HCT116 (cell line): ENCODE data around the gene GPAT3.

ENCODE experiments used
- EZH2 ChIP-seq: fragments of 200-600 bp; sonication (generic); IDR thresholded peaks from 2 replicates; pipeline ENCODE4 v1.6.1; 2017; ENCODE audit warnings: antibody characterized with exemption, mixed run types
- POLR2A ChIP-seq: IDR thresholded peaks from 2 replicates; pipeline ENCODE4 v1.7.0; 2011; ENCODE audit warnings: borderline replicate concordance; ENCODE audit not compliant: insufficient read depth, insufficient read length; ENCODE audit errors: extremely low read depth
- SP1 ChIP-seq: IDR thresholded peaks from 2 replicates; pipeline ENCODE4 v1.6.1; 2012; ENCODE audit warnings: low read depth
- SRF ChIP-seq: IDR thresholded peaks from 2 replicates; pipeline ENCODE4 v1.6.1; 2012; ENCODE audit warnings: low read depth
- TF ChIP-seq, protein P1 (sequence below): IDR thresholded peaks from 2 replicates; pipeline ENCODE4 v1.6.1; 2012; ENCODE audit warnings: low read depth
- TF ChIP-seq, protein P2 (sequence below), 3 experiments: fragments of 200-600 bp in 1 of 3; sonication (generic) in 1 of 3; IDR thresholded peaks in 2 of 3; conservative IDR thresholded peaks in 1 of 3; 2 replicates each; pipeline ENCODE4 v1.5.1; 2012 to 2017; ENCODE audit warnings: low read depth in 2 of 3, low read length in 2 of 3, antibody characterized with exemption in 1 of 3, borderline replicate concordance in 1 of 3, control low read depth in 1 of 3, mild to moderate bottlenecking in 1 of 3, mixed read lengths in 1 of 3, mixed run types in 1 of 3, moderate library complexity in 1 of 3; ENCODE audit not compliant: insufficient read depth in 1 of 3

DNA sequence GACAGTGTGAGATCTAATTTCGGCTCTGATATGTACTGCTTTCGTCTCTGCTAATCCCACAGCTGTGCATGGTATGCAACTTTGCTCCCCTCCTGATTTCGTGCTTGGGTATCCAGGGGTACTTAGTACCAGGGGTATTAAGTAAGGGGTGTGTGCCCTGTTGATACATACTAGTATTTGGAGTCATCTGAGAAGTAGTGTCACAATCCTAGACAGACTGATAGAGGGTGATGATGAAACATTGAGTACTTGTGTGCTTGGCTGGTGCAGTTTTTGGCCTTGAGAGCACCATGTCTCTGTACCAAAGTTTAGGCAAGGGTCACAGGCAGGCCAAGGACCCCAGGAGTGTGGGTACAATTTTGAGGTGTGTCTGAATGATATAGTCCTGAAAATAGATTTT lies 10.9 kb downstream of the GPAT3 start:
- TF ChIP-seq, protein P1, sequence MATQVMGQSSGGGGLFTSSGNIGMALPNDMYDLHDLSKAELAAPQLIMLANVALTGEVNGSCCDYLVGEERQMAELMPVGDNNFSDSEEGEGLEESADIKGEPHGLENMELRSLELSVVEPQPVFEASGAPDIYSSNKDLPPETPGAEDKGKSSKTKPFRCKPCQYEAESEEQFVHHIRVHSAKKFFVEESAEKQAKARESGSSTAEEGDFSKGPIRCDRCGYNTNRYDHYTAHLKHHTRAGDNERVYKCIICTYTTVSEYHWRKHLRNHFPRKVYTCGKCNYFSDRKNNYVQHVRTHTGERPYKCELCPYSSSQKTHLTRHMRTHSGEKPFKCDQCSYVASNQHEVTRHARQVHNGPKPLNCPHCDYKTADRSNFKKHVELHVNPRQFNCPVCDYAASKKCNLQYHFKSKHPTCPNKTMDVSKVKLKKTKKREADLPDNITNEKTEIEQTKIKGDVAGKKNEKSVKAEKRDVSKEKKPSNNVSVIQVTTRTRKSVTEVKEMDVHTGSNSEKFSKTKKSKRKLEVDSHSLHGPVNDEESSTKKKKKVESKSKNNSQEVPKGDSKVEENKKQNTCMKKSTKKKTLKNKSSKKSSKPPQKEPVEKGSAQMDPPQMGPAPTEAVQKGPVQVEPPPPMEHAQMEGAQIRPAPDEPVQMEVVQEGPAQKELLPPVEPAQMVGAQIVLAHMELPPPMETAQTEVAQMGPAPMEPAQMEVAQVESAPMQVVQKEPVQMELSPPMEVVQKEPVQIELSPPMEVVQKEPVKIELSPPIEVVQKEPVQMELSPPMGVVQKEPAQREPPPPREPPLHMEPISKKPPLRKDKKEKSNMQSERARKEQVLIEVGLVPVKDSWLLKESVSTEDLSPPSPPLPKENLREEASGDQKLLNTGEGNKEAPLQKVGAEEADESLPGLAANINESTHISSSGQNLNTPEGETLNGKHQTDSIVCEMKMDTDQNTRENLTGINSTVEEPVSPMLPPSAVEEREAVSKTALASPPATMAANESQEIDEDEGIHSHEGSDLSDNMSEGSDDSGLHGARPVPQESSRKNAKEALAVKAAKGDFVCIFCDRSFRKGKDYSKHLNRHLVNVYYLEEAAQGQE, result no peak
- TF ChIP-seq, protein P2, sequence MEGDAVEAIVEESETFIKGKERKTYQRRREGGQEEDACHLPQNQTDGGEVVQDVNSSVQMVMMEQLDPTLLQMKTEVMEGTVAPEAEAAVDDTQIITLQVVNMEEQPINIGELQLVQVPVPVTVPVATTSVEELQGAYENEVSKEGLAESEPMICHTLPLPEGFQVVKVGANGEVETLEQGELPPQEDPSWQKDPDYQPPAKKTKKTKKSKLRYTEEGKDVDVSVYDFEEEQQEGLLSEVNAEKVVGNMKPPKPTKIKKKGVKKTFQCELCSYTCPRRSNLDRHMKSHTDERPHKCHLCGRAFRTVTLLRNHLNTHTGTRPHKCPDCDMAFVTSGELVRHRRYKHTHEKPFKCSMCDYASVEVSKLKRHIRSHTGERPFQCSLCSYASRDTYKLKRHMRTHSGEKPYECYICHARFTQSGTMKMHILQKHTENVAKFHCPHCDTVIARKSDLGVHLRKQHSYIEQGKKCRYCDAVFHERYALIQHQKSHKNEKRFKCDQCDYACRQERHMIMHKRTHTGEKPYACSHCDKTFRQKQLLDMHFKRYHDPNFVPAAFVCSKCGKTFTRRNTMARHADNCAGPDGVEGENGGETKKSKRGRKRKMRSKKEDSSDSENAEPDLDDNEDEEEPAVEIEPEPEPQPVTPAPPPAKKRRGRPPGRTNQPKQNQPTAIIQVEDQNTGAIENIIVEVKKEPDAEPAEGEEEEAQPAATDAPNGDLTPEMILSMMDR (IDR thresholded peaks at IDR 0.05 in 2 of 3, conservative IDR thresholded peaks at IDR 0.05 in 1 of 3; ENCODE audit: borderline replicate concordance in 1 of 3, insufficient read depth in 1 of 3, low read depth in 2 of 3, low read length in 2 of 3), result no peak
- TF ChIP-seq EZH2, result no peak
- TF ChIP-seq POLR2A, result no peak
- TF ChIP-seq SRF, result no peak
- TF ChIP-seq SP1, result no peak
